HG03460 (cell line): ENCODE results near the gene OR52A1.
"Not testable (repeated sequence)": the region's sequence is repeated elsewhere in the genome, so short reads cannot be mapped to it uniquely, and the experiment has no call there.

Experiments used
- ATAC-seq: cut with Tn5 transposase; IDR thresholded peaks from one replicate; pipeline ENCODE4 v1.9.1; 2021; ENCODE audit not compliant: unreplicated experiment

The OR52A1 gene

DNA sequence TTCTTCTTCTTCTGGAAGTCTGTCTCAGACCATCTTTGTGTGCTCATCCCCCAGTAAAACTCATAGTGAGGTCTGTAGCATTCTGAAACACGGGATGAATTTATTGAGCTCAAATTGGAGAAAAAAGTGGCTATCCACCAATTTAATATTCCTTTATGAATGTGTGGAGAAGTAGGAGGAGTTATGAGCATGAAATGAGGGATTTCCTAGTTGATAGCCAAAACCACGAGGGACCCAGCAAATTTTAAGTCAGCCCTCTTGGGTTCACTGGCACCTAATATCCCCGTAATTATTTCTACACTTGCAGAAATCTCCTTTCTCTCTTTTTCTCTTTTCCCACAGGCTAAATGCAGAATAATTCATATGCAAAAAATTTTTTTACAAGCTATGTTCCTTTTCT lies at the start of gene OR52A1:
OR52A1 (minus strand) TSS at position 101 of the 400 bp plus-strand sequence. CDS start 2,388 bp downstream, outside the sequence.
- ATAC-seq = no peak

DNA sequence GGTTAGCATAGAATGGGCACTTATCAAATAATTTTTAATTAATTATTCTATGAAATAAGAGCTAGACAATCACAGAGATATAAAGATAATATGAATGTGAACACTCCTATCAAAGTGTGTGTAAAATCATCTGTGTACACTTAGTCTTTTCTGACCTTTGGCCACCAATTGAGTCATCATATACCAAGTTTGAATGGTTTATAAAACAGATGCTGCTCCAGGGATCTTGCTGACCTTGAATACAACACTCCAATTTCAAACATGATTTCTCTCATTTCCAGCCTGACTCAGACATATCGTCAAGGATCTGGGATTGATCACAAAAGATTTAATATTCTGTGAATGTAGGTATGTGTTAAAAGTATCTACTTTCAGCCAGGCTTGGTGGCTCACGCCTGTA lies 48.8 kb upstream of the OR52A1 start:
- no peak for ATAC-seq

DNA sequence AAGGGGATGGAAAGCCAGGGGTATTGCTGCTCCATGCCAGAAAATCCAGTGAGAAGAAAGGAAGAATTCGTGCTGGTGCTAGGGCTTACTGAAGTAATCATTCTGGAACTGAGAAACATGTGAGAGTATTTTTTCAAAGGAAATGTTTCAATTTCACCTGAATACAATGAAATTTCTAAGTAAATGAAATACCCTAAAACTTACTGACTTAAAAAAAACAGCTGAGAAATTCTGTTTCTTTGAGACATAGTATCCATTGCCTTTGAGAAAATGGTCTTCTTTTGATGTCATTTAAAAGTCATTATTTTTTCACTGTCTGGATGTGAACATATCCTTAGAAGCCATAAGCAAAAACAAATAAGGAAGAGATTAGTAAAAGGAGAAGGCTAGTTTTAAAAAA lies 46.0 kb upstream of the OR52A1 start, which contains the start of gene OR51V1:
OR51V1 (minus strand) TSS at position 101 of the 400 bp plus-strand sequence; CDS start at position 101, 0 bp downstream.
- no peak for ATAC-seq

DNA sequence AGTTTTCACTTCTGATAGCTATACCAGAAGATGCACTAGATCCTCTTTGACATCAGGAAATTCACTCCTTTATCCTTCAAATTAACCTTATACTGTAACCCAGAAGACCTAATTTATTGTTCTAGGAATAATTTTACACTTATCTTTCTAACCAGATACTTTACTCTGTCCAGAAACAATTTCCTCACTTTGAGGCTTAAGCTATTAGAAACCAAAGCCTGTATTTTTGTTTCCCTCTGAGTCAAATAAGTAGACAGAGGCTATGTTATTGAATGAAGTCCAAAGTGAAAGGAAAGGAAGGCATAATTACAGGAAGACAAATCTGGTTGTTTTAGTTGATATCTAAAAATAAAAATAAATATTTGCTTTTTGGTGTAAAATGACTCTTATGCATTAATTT lies 43.7 kb upstream of the OR52A1 start:
- no peak for ATAC-seq

DNA sequence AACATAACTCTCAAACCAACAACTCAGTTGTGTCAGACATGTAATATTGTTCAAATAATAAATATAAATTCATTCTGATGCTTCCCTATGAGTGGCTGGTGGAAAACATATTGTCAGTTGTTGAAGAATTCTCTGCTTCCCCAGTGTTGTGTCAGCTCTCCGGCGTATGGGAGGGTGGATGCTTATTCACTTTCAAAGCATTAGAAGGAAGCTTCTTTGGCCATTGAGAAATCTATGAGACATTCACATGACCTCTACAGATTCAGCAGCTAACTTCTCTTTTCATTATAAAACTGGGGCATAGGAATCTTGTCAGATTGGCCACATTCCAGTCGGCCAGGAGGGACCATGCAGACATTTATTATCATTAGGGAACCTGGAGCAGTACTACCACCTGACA lies 43.0 kb upstream of the OR52A1 start:
- no peak for ATAC-seq

DNA sequence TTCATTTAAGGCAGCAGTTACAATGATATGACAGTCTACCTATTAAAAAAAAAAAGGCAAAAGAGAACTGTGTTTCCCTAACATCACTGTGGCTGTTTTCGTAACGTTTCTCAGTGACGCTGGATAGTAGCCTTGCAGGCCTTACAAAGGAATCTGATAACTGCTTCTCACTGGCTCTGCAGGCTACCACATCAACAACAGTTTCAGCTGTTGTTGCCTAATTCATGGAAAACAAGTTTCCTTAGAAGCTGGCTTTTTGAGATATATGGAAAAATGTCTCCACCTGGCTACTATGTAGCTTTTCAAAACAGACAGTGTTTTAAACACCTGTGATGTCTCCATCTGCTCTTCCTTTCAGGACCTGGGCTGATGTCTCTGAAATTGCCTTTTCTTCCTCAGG lies 42.2 kb upstream of the OR52A1 start:
- ATAC-seq = no peak

DNA sequence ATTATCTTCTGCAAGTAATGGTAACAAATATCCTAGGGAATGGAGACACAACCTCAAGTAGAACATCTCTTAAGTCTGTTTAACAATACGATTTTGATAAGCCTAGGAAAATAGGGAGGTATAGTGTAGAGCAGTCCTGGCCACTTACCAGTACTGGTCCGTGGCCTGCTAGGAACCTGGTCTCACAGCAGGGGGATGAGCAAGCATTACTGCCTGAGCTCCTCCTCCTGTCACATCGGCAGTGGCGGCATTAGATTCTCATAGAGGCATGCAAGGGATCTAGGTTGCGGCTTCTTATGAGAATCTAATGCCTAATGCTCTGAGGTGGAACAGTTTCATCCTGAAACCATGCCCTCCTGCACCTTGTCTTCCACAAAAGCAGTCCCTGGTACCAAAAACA lies 41.5 kb upstream of the OR52A1 start:
- ATAC-seq = no peak

DNA sequence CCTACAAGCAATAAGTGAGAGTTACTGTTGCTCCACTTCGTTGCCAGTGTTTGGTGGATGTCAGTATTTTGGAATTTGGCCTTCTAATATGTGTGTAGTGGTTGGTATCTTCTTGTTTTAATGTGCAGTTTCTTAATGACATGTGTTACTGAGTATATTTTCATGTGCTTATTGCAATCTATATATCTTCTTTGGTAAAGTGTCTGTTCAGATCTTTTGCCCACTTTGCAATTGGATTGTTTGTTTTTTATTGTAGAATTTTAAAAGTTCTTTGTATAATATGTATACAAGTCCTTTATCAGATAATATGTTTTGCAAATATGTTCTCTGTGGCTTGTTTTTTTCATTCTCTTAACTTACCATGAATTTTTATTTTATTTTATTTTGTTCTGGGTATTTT lies 38.2 kb upstream of the OR52A1 start:
- no peak for ATAC-seq

DNA sequence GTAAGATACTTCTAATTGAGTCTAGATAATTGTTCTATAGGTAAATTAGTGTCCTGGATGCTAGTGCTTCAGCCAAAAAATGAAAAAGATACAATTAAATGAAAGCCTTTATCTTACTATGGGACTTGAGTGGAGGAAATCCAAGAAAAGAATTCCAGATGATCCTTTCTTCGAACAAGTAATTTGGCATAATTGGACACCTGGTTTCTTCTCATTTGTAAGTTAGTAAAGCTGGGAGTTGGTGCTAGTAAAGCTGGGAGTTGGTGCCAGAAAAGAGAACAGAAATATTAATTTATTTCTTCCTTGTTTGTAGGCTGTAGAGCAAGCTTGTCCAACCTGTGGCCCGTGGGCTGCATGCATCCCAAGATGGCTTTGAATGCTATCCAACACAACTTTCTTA lies 33.6 kb upstream of the OR52A1 start:
- ATAC-seq = no peak

DNA sequence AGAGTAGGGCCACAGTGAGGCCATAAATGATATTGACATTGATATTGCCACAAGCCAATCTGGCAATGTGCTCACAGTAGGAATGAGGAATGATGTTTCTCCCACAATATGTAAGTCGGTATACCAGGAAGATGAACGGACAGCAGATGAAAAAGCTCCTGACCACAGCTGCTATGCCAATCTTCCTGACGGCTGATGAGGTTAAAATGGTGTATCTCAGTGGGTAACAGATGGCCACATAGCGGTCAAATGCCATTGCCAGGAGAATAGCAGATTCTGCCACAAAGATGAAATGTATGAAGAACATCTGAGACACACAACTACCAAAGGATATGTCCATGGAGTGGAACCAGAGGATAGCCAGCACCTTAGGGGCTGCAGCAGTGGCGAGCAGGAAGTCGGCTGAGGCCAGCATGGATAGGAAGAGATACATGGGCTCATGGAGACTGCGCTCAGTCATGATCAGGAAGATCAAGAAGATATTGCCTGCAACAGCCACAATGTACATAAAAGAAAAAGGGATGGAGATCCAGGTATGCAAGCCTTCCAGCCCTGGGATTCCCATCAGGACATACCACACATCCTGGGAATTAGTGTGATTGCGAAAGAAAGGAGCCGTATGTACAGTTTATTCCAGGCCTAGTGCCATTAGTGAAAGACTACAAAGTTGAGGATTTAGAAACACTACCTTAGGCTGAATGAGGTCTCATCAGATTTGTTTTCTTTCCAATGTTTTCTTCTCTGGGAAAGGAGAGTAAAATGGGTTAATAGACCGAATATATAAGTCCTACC lies 23.7 kb upstream of the OR52A1 start:
- ATAC-seq = no peak

DNA sequence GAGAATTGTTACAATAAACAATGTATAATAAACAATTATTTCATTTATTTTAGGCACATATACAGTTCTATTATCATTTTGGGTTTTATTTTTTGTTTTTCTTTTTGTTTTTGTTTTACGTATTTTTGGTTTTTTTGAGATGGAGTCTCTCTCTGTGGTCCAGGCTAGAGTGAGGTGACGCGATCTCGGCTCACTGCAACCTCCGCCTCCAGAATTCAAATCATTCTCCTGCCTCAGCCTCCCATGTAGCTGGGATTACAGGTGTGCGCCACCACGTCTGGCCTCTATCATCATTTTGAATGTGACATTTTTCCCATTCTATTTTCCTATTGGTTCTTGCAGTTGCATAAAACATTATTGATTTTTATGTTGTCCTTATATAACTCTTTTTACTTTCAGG lies 20.4 kb upstream of the OR52A1 start:
- ATAC-seq = no peak

DNA sequence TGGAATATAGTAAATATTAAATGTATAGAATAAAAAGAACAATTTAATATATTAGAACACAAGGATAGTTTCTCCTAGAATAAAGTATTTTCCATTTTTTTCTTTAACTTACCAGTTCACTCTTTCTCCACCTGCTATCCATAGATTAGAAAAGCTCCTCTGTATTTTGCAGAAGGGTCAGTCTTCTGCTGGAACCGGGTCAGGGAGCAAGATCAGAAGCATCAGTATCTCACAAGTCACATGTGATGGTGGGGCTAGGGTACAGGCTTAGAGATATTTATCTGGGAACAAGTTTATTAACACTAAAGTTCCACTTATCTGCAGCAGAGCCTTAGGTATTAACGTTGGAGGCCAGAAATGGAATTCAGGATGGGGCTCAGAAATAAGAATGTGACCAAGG lies 17.3 kb upstream of the OR52A1 start:
- no peak for ATAC-seq

DNA sequence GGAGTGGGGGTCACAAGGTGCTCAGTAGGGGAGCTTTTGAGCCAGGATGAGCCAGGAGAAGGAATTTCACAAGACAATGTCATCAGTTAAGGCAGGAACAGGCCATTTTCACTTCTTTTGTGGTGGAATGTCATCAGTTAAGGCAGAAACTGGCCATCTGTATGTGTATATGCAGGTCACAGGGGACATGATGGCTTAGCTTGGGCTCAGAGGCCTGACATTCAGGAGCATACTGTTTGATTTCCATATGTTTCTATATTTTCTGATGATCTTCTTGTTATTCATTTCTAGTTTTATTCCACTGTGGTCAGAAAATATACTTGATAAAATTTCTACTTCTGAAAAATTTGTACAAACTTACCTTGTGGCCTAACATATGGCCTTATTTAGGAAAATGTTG lies 11.3 kb upstream of the OR52A1 start:
- not testable (repeated sequence) for ATAC-seq

DNA sequence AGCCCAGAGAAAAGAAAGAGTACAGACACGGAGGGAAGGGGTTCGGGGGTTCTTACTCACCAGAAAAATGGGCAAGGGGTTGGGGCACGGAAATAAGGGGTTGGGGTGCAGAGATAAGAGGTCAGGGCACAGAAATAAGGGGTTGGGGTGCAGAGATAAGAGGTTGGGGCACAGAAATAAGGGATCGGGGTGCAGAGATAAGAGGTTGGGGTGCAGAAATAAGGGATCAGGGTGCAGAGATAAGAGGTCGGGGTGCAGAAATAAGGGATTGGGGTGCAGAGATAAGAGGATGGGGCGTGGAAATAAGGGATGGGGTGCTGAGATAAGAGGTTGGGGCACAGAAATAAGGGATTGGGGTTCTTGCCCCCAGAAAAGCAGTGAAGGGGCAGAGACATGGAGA lies 10.2 kb upstream of the OR52A1 start:
- ATAC-seq = not testable (repeated sequence)

DNA sequence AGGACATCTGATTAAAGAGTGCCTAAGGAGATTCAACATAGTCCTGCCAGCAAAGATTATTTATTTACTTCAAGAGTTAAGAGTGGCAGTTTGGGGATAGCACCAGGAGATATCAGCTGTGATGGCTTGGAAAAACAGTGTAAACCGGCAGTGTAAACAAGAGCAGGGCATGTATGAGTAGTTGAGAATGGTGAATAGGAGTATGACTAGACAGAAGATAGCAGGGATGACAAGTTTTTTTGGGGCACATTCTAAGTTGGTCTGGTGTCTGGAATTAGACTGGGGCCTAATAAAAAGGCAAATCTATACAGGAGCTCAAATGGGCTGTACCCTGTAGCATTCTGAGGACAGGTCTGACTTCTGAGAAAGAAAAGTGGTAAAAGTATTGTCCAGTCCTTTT lies 6.5 kb upstream of the OR52A1 start:
- ATAC-seq = not testable (repeated sequence)

DNA sequence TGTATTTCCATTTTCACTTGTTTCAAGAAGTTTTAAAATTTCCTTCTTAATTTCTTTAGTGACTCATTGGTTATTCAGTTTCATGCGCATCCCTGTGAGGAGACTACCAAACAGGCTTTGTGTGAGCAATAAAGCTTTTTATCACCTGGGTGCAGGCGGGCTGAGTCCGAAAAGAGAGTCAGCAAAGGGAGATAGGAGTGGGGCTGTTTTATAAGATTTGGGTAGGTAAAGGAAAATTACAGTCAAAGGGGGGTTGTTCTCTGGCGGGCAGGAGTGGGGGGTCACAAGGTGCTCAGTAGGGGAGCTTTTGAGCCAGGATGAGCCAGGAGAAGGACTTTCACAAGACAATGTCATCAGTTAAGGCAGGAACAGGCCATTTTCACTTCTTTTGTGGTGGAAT lies 5.7 kb upstream of the OR52A1 start:
- ATAC-seq = not testable (repeated sequence)

DNA sequence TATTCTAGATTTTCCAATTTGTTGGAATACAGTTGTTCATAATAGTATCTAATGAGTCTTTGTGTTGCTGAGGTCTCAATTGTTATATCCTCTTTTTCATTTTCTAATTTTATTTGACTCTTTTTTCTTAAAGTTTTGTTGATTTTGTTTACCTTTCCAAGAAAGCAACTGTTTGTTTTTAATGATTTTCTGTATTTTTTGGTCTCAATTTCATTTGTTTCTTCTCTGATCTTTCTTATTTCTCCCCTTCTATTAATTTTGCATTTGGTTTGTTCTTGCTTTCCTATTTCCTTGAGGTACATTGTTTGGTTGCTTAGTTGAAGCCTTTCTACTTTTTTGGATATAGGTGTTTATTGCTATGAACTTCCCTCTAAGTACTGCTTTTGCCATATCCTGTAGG lies 5.2 kb upstream of the OR52A1 start:
- ATAC-seq = no peak

DNA sequence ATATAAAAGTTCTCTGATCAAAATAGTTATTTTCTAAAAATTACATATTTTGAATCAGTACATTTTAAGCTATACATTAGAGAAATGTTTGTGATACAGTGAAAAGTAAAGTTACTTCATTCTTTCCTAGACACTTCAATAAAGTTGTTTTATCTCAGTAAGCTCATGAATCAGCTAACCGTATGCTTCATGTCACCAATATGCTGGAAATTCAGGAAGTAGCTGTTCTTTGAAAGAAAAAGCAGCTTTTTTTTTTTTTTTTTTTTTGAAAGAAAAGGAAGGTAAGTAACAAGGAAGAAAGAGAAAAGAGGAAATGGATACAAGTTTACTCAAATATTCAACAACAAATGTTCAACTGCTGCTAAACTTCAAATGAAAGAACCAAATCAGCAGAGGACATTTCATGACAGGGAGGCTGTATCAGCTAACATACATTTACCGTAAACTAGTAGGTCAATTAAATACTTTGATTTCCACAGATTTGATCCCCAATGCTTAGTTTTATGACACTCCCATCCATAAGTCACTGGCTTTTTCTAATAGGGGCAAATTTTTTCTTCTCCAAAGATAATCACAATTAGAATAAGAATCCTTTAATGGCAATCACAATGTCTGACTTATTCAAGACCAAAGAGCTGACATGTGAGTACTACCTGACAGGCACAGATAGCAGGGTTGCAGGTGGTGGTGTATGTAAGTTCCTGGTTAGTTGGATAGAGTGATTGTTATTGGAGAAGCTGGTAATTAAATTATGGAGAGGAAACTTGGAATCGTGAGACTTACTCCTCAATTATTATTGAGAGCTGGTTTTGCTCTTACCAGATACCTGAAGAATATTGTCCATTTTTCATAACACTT lies 754 bp downstream of the OR52A1 start:
- ATAC-seq = no peak

DNA sequence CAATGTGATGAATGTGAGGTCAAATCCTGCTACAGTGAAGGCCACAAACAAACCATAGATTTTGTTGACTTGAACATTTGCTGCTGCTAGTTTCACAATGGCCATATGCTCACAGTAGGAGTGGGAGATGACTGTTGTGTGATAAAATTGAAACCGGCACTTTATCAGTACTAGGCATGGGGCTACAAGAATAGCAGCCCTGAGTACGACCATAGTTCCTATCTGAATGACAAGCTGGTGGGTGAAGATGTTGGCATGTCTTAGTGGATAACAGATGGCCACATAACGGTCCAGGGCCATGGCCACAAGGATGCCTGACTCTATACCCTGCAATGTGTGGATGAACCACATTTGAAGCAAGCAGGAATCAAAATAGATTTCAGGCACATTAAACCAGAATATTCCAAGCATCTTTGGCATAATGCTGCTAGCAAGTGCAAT lies 2.8 kb downstream of the OR52A1 start:
- ATAC-seq = no peak

DNA sequence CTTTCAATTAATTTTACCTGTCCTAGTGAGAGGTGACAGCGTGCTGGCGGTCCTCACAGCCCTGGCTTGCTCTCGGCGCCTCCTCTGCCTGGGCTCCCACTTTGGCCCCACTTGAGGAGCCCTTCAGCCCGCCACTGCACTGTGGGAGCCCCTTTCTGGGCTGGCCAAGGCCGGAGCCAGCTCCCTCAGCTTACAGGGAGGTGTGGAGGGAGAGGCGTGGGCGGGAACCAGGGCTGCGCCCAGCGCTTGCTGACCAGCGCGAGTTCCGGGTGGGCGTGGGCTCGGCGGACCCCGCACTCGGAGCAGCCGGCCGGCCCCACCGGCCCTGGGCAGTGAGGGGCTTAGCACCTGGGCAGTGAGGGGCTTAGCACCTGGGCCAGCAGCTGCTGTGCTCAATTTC lies 10.4 kb downstream of the OR52A1 start:
- ATAC-seq = not testable (repeated sequence)

DNA sequence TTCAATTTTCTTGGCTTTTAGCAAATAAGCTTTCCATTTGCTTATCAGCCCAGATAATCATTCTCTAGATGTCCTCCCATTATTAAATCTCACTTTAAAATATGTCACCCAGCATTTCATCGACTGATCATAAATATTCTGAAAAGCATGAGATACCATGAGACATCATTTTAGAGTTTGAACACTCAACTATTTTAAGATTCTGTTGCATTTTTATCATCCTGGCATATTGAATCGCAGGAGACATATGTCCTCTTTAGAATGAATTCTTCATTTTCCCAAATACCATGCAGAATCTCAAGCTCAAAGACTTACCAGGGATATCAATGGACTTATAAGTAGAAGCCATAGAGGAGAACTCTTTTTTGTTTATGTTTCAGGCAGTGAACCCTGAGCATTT lies 16.6 kb downstream of the OR52A1 start, which contains the start of gene OR52A5:
OR52A5 (minus strand) TSS at position 361 of the 400 bp plus-strand sequence. CDS start 5,714 bp downstream, outside the sequence.
- no peak for ATAC-seq

DNA sequence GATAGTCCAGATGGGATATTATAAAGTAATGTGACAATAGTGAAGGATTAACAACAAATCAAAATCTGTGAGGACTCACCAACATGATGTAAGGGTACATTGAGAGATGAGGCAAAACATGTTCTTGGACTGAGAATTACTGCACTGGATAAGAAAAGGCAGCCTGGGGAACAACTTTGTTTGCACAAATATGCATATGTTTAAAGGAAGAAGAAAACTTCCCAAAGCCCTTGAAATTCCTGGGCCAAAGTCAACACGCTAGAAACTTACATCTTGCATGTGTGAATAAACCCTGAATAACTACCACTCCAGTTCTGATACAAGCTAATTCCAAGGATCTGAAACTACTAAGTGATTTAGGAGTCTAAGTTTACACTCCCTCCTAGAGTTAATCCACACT lies 17.5 kb downstream of the OR52A1 start:
- no peak for ATAC-seq
